ENCODE results near the gene ZMYND11.
"Not testable (repeated sequence)": the region's sequence is repeated elsewhere in the genome, so short reads cannot be mapped to it uniquely, and the experiment has no call there.

The ZMYND11 gene

DNA sequence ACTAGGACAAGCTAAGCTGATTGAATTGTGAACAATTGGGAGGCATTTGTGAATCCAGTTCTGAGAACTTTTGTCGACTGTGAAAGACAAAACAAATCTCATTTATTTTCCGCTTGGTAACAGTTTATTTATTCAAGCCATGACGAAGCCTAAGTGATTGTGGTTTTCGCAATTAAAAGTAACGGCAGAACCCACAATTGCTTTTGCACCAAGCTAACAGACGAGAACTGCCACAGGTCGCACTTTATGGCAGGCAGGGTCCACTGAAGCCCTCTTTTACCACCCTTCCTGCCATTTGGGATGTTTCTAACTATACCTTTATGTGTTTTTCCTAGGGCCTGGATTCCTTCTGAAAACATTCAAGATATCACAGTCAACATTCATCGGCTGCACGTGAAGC is 111.2 kb downstream of the ZMYND11 start:
- no peak for DNase-seq (ENCODE audit: low read depth)

DNA sequence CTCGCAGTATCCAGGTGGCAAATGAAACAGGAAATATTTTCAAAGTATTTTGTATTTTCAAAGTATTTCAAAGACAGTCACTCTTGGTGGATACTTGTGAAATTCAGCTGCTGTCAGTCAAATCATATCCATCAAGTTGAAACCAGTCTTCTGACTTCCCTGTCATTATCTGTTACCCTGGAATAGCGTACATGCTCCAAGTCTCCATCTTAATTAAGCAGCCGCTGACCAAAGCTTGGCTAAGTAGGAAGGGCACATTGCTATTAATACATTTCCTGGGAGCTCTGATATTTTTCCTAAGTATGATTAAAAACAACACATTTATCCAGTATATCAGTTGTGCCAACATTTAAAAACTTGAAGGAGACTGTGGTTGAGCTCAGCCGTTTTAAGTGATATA is 112.2 kb downstream of the ZMYND11 start:
- DNase-seq (ENCODE audit: low read depth), result no peak

DNA sequence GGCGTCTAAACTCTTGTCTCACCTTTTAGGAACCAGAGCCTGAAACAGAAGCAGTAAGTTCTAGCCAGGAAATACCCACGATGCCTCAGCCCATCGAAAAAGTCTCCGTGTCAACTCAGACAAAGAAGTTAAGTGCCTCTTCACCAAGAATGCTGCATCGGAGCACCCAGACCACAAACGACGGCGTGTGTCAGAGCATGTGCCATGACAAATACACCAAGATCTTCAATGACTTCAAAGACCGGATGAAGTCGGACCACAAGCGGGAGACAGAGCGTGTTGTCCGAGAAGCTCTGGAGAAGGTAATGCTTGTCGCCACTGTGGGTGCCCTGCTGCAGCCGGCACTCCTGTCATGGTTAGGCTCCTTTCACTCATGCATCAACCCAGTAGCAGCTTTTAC is 113.1 kb downstream of the ZMYND11 start:
- DNase-seq (ENCODE audit: low read depth), result no peak

DNA sequence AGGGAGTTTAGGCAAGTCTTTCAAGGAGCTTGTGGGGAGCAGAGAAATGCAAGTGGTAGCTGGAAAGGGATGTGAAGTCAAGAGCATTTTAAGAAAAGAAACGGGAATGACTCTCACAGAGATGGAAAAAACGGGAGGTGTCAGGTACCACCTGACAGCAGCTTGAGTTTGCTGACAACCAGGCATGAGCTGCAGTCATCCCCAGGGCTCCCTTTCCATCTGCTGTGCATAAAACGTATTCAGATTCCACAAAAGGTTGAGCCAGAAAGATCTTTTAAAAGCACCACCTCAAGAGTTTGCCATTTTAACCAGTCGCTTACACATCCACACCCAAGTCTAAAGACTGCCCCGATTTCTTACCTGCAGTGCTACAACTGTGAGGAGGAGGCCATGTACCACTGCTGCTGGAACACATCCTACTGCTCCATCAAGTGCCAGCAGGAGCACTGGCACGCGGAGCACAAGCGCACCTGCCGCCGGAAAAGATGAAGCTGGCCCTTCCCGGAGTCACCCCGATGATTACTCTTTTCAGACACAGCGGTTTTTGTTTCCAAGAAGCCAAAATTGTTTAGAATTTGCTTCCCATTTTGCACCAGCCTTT is 116.8 kb downstream of the ZMYND11 start:
- no peak for DNase-seq (ENCODE audit: low read depth)

DNA sequence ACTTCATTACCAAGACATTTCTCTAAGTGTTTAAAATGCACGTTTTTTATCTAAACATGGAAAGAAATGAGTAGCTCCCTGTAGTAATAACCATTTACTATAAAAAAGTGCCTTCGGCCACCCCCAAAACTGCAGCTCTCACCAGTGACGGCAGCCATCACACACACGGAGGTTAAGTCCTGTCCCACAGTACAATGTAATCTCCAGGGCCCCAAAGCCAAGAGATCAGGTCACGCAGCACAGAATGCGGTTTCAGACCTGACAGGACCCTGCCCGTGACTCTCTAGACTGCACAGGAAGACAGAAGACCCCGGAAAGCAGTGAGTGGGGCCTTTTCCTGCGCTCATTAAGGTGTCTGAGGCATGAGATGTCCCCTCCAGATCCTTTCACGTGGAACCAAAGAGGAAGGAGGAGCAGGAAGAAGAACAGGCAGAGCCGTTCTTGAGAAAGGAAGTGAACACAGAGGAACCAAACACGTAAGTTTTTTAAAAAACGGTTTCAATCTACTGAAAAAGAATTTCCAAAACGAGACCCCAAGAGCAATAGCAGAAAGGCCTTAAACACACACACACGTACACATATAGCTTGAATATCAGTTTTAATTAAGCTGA is 125.7 kb downstream of the ZMYND11 start:
- no peak for DNase-seq (ENCODE audit: low read depth)

DNA sequence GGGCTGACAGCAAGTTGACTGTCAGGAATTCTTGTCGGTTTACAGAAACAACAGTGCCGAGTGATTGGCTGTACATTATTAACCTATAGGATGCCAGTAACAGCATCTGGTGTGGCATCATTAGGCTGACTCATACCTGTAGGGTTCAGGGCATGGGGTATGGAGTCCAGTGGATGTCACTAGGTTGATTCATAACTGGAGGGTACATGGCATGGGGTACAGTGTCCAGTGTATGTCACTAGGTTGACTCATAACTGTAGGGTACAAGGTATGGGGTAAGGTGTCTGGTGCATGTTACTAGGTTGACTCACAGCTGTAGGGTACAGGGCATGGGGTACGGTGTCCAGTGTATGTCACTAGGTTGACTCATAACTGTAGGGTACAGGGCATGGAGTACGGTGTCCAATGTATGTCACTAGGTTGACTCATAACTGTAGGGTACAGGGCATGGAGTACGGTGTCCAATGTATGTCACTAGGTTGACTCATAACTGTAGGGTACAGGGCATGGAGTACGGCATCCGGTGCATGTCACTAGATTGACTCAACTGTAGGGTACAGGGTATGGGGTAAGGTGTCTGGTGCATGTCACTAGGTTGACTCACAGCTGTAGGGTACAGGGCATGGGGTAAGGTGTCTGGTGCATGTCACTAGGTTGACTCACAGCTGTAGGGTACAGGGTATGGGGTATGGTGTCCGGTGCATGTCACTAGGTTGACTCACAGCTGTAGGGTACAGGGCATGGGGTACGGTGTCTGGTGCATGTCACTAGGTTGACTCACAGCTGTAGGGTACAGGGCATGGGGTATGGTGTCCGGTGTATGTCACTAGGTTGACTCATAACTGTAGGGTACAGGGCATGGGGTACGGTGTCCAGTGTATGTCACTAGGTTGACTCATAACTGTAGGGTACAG is 129.2 kb downstream of the ZMYND11 start:
- DNase-seq (ENCODE audit: low read depth), result not testable (repeated sequence)

DNA sequence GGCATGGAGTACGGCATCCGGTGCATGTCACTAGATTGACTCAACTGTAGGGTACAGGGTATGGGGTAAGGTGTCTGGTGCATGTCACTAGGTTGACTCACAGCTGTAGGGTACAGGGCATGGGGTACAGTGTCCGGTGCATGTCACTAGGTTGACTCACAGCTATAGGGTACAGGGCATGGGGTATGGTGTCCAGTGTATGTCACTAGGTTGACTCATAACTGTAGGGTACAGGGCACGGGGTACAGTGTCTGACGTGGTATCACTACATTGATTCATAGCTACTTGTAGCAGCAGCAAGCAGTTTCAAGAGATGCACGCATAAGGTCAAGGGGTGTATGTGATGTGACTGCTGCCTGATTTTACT is 129.8 kb downstream of the ZMYND11 start:
- not testable (repeated sequence) for DNase-seq (ENCODE audit: low read depth)

DNA sequence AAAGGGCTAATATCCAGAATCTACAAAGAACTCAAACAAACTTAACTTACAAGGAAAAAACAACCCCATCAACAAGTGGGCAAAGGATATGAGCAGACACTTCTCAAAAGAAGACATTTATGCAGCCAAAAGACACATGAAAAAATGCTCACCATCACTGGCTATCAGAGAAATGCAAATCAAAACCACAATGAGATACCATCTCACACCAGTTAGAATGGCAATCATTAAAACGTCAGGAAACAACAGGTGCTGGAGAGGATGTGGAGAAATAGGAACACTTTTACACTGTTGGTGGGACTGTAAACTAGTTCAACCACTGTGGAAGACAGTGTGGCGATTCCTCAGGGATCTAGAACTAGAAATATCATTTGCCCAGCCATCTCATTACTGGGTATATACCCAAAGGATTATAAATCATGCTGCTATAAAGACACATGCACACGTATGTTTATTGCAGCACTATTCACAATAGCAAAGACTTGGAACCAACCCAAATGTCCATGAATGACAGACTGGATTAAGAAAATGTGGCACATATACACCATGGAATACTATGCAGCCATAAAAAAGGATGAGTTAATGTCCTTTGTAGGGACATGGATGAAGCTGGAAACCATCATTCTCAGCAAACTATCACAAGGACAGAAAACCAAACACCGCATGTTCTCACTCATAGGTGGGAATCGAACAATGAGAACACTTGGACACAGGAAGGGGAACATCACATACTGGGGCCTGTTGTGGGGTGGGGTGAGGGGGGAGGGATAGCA is 130.7 kb downstream of the ZMYND11 start:
- not testable (repeated sequence) for DNase-seq (ENCODE audit: low read depth)

DNA sequence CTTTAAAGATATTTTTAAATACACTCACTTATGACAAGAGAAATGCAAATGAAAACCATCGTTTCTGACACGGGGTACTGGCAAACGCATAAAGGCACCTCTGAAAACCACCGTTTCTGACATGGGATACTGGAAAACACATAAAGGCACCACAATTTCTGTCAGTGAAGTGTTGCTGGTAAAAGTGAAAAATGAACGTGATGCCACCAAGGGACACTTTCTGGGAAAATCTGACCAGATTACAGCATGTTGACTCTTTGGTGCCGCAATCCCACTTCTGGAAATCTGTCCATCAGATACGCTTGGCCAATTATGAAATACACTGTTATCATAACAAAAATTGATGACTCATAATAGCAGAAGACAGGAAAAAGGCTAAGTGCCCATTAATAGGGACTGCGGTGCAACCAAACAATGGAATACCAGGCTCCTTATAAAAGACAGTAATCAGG is 131.7 kb downstream of the ZMYND11 start:
- no peak for DNase-seq (ENCODE audit: low read depth)

DNA sequence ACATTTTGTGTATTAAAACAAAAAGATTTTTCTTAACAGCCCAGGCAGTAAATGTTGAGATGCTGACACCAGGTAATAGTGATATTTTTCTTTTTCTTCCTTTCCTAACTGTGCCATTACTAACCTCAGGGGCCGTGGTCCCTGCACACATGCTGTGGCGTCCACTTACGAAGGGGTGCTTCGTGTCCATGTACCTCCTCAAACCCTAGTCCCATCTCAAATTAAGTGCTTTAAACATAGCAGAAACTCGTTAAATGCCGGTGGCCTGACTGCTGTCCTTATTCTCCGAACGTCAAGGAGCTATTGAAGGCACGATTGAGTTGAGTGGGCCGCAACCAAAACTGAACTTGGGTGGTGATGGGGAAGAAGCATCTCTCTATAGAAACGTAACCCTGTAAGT is 132.4 kb downstream of the ZMYND11 start:
- no peak for DNase-seq (ENCODE audit: low read depth)

DNA sequence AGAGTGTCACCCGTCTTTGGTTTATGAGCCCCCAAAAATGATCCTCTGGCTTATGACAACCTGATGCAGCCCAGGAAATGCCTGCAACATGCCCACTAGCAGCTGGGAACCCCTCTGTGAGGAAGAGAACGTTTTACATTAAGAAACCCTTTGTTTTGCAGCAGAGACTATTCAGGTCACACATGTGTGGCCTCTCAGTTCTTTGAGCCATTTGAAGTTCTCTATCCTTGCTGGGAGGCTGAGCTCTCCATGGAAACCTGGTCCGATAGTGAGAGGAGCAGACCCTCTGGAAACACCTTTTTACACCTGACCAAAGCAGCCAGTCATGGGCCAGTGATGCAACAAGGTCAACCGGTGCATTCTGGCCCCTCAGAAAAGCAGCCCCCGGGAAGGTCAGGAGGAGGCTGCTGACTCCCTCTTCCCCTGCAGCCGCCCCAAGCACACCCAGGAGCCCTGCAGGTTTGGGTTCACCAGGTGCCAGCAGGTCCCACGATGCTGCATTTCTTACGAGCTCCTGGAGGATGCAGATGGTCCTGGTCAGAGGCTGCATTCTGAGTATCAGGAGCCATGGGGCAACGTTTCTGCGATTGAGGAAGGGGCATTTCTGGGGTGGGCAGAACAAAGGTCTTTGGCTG is 134.3 kb downstream of the ZMYND11 start:
- no peak for DNase-seq (ENCODE audit: low read depth)

DNA sequence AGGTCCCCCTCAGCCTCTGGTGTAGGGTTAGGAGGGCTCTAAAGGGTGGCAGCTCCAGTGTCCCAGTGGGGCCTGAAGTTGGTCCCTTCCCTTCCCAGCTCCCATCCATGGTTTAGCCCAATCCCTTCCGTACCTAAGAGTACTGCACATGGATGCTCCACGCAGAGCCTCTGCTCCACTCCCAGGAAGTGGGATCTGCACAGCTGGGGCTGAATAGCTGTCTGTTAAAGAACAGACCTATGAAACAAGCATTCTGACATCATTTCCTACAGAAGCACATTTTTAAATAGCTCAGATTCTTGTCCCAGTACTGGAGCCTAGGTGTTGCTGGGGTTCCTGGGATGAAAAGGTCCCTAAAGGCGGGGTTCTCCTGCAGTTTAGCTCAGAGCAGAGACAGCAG is 135.9 kb downstream of the ZMYND11 start:
- no peak for DNase-seq (ENCODE audit: low read depth)

DNA sequence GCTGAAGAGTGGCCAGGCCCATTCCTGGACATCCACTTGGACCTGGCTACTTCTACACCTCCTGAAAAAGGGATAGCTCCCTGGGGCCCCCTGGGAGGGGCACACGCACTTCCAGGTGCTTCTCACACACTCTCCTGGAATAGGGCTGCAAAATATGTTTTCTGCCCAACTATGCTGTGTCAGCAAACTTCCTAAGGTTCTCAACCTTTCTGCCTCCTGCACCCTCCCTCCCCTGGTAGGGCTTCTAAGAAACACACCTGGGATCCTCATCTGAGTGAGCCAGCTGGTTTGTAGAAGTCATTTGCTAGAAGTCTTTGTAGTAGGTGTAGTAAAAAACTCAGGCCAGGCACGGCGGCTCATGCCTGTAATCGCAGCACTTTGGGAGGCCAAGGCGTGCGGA is 136.5 kb downstream of the ZMYND11 start:
- no peak for DNase-seq (ENCODE audit: low read depth)

DNA sequence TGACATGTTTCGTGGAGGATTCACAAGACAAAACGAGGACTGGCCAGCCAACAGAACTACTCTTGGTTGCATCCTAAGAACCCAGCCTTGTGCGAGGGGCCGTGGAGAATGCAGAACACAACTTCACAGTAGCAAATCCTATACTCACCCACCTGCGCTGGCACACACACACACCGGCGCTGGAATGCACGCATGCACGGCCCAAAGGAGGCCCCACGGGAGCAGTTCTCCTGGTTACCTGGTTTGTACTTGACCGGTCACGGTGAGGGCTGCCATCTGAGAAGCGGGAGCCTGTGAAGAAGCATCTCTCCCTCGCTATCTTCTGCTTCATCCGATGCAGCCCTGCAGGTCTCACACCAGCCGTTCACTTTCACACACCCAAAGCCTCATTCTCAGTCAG is 137.8 kb downstream of the ZMYND11 start:
- DNase-seq (ENCODE audit: low read depth), result no peak

DNA sequence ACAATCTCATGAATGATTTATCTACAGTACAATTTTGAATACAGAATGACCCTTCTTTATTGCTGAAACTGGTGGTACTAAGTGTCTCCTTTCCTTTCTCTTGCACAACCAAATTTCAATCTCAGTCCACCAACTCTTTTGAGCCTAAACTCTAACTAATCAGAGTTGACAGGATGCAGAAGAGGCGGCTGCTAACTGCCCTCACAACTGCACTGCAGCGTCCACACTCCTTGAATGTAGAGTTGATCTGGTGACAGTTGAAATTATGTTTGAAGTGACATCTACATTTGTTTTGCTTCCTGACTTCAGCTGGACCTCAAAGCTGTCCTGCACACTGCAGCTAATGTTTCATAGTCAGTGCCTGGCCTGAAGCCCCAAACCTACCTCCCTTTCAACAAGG is 139.6 kb downstream of the ZMYND11 start:
- no peak for DNase-seq (ENCODE audit: low read depth)

DNA sequence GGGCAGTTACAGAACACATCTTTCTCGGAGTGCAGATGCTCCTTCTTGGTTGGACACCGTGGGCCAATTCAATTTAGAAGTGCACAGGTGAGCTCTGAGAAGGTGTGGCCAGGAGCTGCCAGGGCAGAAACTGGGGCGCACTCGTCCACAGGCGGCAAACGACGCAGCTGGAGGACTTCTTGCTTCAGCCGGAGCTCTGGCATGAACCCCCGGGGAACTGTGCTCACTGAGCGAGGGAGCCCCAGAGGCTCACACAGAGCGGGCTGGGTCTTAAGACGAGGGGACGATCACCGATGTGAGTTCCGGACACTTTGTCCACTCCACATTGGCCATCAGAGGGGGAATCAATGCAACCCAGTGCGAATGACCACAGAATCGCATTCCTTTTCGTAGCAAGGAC is 140.4 kb downstream of the ZMYND11 start:
- DNase-seq (ENCODE audit: low read depth), result no peak

DNA sequence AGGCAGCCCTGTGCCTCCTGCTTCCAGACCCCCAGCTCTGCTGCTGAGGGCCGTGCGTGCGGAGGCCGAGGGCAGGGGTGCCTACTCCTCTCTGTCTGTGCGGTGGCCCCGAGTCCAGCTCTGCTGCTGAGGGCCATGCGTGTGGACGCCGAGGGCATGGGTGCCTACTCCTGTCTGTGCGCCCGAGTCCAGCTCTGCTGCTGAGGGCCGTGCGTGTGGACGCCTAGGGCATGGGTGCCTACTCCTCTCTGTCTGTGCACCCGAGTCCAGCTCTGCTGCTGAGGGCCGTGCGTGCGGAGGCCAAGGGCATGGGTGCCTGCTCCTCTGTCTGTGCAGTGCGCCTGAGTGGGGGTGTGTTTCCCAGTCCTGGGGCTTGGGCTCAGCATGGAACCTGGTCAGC is 142.7 kb downstream of the ZMYND11 start:
- DNase-seq (ENCODE audit: low read depth), result no peak

DNA sequence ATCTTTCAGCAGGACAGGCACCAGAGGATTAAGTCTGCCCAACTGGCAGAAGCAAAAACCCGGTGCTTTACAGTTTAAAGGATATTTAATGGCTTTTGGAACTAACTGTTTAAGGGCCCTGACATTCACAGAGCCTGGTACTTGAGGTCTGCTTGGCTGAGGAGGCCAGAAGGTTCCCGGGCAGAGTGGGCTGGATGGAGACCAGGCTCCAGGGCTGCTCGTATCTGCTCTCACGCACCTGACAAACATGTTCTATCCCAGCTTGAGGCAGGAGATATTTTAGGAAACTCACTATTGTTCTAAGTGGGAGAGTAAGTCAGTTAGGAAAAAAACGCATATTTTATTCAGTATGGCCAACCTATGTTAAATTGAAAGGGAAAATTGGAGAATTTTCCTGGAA is 143.5 kb downstream of the ZMYND11 start:
- DNase-seq (ENCODE audit: low read depth), result no peak

DNA sequence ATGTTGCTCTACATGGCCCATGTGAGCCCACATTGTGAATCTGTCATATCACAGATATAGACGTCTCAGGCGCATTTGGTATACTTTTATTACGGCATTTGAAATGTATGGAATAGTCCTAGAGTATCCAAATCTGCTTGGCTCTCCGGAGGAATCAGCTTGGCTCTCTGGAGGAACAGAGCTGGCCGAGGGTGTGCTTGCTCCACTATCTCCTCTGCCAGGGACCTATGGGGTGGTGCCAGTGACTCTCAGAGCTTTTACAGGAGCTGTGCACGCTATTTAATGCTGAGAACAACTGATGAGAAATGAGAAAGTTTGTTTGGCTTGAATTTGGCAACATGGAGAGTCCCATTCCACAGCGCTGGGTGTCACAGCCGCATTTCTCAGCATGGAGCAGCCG is 144.0 kb downstream of the ZMYND11 start:
- DNase-seq (ENCODE audit: low read depth), result no peak

DNA sequence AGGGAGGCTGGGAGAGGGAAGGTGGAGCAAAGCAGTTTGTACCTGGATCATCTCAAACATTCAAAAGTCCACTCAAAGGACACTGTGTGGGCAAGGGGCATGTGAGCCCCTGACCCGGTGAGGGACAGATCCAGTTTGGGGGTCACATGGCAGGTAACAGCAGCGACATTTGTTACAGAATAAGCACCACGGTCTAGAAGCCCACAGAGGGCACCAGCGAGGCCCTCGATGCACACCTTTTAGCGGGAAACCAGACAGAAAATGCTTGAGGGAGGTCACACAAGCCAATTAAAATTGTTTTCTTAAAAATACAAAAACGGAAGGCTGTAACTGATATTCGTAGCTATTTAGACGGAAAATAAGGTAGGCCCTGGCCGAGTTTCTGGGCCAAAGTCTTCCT is 144.4 kb downstream of the ZMYND11 start:
- DNase-seq (ENCODE audit: low read depth), result no peak

DNA sequence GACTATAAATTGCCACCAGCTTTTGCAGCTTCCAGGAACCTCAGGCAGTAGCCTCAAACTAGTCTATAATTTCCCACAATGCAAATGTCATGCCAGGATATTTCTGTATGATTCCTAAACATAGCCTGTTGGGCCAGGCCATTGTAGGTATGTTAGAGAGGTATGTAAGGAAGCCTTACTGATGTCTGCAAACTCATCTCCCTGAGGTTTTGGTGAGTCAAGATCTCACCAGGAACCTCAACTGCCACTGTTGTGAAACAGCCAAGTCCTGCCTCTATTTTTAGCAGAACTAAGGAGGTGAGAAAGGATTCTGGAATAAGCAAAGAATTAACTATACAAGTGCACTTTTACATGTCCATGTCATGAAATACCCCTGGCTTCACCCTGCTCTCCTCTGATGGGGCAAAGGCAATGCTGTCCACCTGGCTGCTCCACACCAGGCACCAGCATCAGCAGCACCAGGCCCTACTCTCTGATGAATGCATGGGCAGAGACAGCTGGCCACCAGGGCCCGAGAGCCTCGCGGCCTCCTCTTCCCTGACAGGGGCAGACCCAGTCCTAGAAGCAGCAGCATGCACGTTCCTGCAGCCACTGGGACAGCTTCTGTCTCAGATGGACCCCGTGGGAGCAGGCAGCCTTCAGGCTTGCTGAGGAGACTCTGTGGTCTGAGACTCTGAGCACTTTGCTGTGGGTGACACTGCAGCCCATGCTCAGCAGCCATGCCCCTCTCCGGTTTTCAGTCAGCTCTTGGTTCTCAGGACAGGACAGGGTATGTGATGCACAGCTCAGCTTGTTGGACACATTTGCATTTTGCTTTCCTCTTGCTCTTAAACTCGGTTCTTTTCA is 147.3 kb downstream of the ZMYND11 start:
- DNase-seq (ENCODE audit: low read depth), result no peak
